GM23338 (cell line): ENCODE measurements around the gene MASP2. TPM values are rescaled to one million over a fixed set of nuclear protein-coding genes. Genes with fewer than 3 reads are reported as not detected.

Source experiments
- ATAC-seq: fragments of 200-7000 bp; cut with Tn5 transposase; 3 replicates; pipeline ENCODE4 v1.9.1; 2020
- DNase-seq: peaks from one replicate; pipeline ENCODE4 v3.0.0-alpha.2; 2015; ENCODE audit warnings: low spot score
- H2AFZ ChIP-seq: fragments of 200-600 bp; sonication (generic); 2 replicates; pipeline ENCODE4 v1.8.0; 2016; ENCODE audit warnings: antibody characterized with exemption, mild to moderate bottlenecking, moderate library complexity
- H3F3A ChIP-seq: fragments of 200-600 bp; sonication (generic); replicated peaks from 2 replicates; pipeline ENCODE4 v1.8.0; 2017; ENCODE audit warnings: antibody characterized with exemption, mixed run types, low read depth
- H3K27ac ChIP-seq: fragments of 200-600 bp; sonication (generic); 2 replicates; pipeline ENCODE4 v1.6.1; 2016; ENCODE audit warnings: low read depth
- H3K27me3 ChIP-seq: fragments of 200-600 bp; sonication (generic); 2 replicates; pipeline ENCODE4 v1.8.0; 2016; ENCODE audit warnings: mild to moderate bottlenecking, mixed run types, moderate library complexity; ENCODE audit not compliant: insufficient read depth
- H3K36me3 ChIP-seq: fragments of 200-600 bp; sonication (generic); 2 replicates; pipeline ENCODE4 v1.8.0; 2016; ENCODE audit warnings: mild to moderate bottlenecking; ENCODE audit not compliant: insufficient read depth
- H3K4me1 ChIP-seq: fragments of 200-600 bp; sonication (generic); 2 replicates; pipeline ENCODE4 v1.8.0; 2016; ENCODE audit warnings: mild to moderate bottlenecking, moderate library complexity; ENCODE audit not compliant: insufficient read depth
- H3K4me2 ChIP-seq: fragments of 200-600 bp; sonication (generic); 2 replicates; pipeline ENCODE4 v1.7.1; 2017; ENCODE audit warnings: mixed run types
- H3K4me3 ChIP-seq: fragments of 200-600 bp; sonication (generic); 2 replicates; pipeline ENCODE4 v1.6.1; 2016; ENCODE audit warnings: mixed run types
- H3K79me2 ChIP-seq: fragments of 200-600 bp; sonication (generic); replicated peaks from 2 replicates; pipeline ENCODE4 v1.8.0; 2017; ENCODE audit warnings: mild to moderate bottlenecking; ENCODE audit not compliant: insufficient read depth
- H3K9me2 ChIP-seq: fragments of 200-600 bp; sonication (generic); 2 replicates; pipeline ENCODE4 v1.8.0; 2017; ENCODE audit not compliant: insufficient read depth
- H4K20me1 ChIP-seq: fragments of 200-600 bp; sonication (generic); replicated peaks from 2 replicates; pipeline ENCODE4 v1.8.0; 2017; ENCODE audit warnings: mild to moderate bottlenecking; ENCODE audit not compliant: insufficient read depth
- H3K27ac Mint-ChIP-seq: 2 replicates; pipeline ENCODE4 v1.8.0; 2020; ENCODE audit warnings: inconsistent platforms, mild to moderate bottlenecking, moderate library complexity, mixed read lengths
- H3K27me3 Mint-ChIP-seq: 3 replicates; pipeline ENCODE4 v1.8.0; 2022; ENCODE audit warnings: low read depth, mild to moderate bottlenecking, moderate library complexity, mixed read lengths, inconsistent platforms; ENCODE audit not compliant: insufficient read depth, poor library complexity
- H3K36me3 Mint-ChIP-seq: 3 replicates; pipeline ENCODE4 v1.8.0; 2021; ENCODE audit warnings: low read depth, mild to moderate bottlenecking, inconsistent platforms, moderate library complexity, mixed read lengths
- H3K4me1 Mint-ChIP-seq: 3 replicates; pipeline ENCODE4 v1.8.0; 2020; ENCODE audit warnings: mild to moderate bottlenecking, inconsistent platforms, mixed read lengths
- H3K4me3 Mint-ChIP-seq: 3 replicates; pipeline ENCODE4 v1.8.0; 2021; ENCODE audit warnings: moderate library complexity, mild to moderate bottlenecking, inconsistent platforms, mixed read lengths
- H3K9me3 Mint-ChIP-seq: 3 replicates; pipeline ENCODE4 v1.8.0; 2020; ENCODE audit warnings: moderate library complexity, mild to moderate bottlenecking, inconsistent platforms, mixed read lengths
- CREB1 ChIP-seq: fragments of 250-450 bp; sonication (Bioruptor Pico); IDR thresholded peaks from 2 replicates; pipeline ENCODE4 v1.5.0; 2020; ENCODE audit warnings: low read depth, mild to moderate bottlenecking, moderate library complexity
- CTCF ChIP-seq, 2 experiments: fragments of 200-600 bp in 1 of 2; sonication (generic) in 1 of 2; conservative IDR thresholded peaks; 2 replicates each; pipeline versions ENCODE4 v1.5.1 to v1.6.1; 2016 to 2017; ENCODE audit warnings: antibody characterized with exemption in 2 of 2, low read depth in 2 of 2, mild to moderate bottlenecking in 2 of 2, moderate library complexity in 1 of 2
- ETS1 ChIP-seq: IDR thresholded peaks from 2 replicates; pipeline ENCODE4 v1.6.1; 2016; ENCODE audit warnings: antibody characterized with exemption
- EZH2 ChIP-seq: fragments of 200-600 bp; sonication (generic); IDR thresholded peaks from one replicate; pipeline ENCODE4 v1.8.0; 2017; ENCODE audit warnings: antibody characterized with exemption, mild to moderate bottlenecking, low read depth; ENCODE audit not compliant: unreplicated experiment
- EZH2phosphoT487 ChIP-seq: fragments of 200-600 bp; sonication (generic); IDR thresholded peaks from one replicate; pipeline ENCODE4 v1.8.1; 2018; ENCODE audit warnings: antibody characterized with exemption; ENCODE audit not compliant: unreplicated experiment
- JUNB ChIP-seq: IDR thresholded peaks from one replicate; pipeline ENCODE4 v1.6.1; 2016; ENCODE audit warnings: antibody characterized with exemption; ENCODE audit not compliant: unreplicated experiment
- NANOG ChIP-seq: IDR thresholded peaks from 2 replicates; pipeline ENCODE4 v1.6.1; 2016; ENCODE audit warnings: antibody characterized with exemption, borderline replicate concordance
- POLR2AphosphoS5 ChIP-seq: IDR thresholded peaks from 2 replicates; pipeline ENCODE4 v1.6.1; 2016; ENCODE audit warnings: antibody characterized with exemption, low read depth
- REST ChIP-seq: IDR thresholded peaks from one replicate; pipeline ENCODE4 v1.6.1; 2018; ENCODE audit warnings: antibody characterized with exemption; ENCODE audit not compliant: unreplicated experiment
- STAT1 ChIP-seq: IDR thresholded peaks from one replicate; pipeline ENCODE4 v1.6.1; 2016; ENCODE audit warnings: antibody characterized with exemption; ENCODE audit not compliant: unreplicated experiment
- ZNF114 ChIP-seq: fragments of 250-450 bp; sonication (Bioruptor Pico); IDR thresholded peaks from 2 replicates; pipeline ENCODE4 v1.5.0; 2020; ENCODE audit warnings: mild to moderate bottlenecking, moderate library complexity
- ZNF331 ChIP-seq: fragments of 250-450 bp; sonication (Bioruptor Pico); IDR thresholded peaks from 2 replicates; pipeline ENCODE4 v1.5.0; 2020; ENCODE audit warnings: low read depth, mild to moderate bottlenecking, moderate library complexity
- ZNF462 ChIP-seq: fragments of 250-450 bp; sonication (Bioruptor Pico); IDR thresholded peaks from 2 replicates; pipeline ENCODE4 v1.5.0; 2020; ENCODE audit warnings: mild to moderate bottlenecking, moderate library complexity
- polyA plus RNA-seq: library from polyadenylated mRNA; unstranded; fragments of >200 nt; fragmentation: Nextera tagmentation; extraction: Ambion mirVana; gene quantifications from 2 replicates; pipeline ENCODE4 v1.2.1, GENCODE V29; 2016
- total RNA-seq: library from RNA; depleted of rRNA; stranded (reverse); fragments of >200 nt; shearing (Covaris generic); gene quantifications from 2 replicates; pipeline ENCODE4 v1.2.3, GENCODE V29; 2014

MASP2 gene
- total and polyA plus RNA-seq, 2 experiments from 2014 or later = 0.71 to 1.5 TPM

DNA sequence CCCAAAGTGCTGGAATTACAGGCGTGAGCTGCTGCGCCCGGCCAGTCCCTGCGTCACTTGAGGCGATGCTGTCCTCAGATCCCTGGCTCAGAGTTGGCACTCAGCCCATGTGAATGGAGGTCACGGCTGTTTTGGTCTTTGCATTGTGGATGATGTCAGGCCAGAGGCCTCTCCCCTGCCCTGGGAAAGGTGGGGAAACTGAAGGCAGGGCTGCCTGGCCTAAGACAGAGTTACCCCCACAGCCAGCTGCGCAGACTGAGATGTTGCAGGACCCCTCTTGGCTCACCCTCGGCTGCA, 821 bp downstream of the MASP2 start:
- Mint-ChIP-seq H3K9me3 (no peaks in the 10 kb centered on the region), H3K27ac (no peak overlapping the region)
- no peak overlapping the region for H3K4me2 ChIP-seq

More for the DNA sequence above, 821 bp downstream of the MASP2 start:
- no peak for ATAC-seq
- H3K79me2 ChIP-seq = no peaks in the 10 kb centered on the region
- no peaks in the 10 kb centered on the region for H3K27me3 ChIP-seq
- peaks cover 5% of the 10 kb centered on the region for H3K4me1 ChIP-seq
- Mint-ChIP-seq H3K27me3 (peaks cover 8% of the 10 kb centered on the region), H3K4me1 (peaks cover 4% of the 10 kb centered on the region), H3K4me3 (no peak overlapping the region), H3K36me3 (no peaks in the 10 kb centered on the region)
- H2AFZ ChIP-seq = no peak overlapping the region
- H3K9me2 ChIP-seq = no peaks in the 10 kb centered on the region
- peaks cover 2% of the 10 kb centered on the region; the same call in 1 of the 2 replicates for H3F3A ChIP-seq
- DNase-seq = no peak
- no peaks in the 10 kb centered on the region for H3K36me3 ChIP-seq
- TF ChIP-seq ZNF114 (CRISPR knock-in tag) (no peak), ETS1 (no peak), ZNF462 (no peak), NANOG (no peak), CTCF (conservative IDR thresholded peaks at IDR 0.05; ENCODE audit: low read depth in 2 of 2) (no peak), ZNF331 (CRISPR knock-in tag) (no peak), POLR2AphosphoS5 (no peak), JUNB (no peak), EZH2 (no peak), REST (no peak), EZH2phosphoT487 (no peak), STAT1 (no peak), CREB1 (no peak)
- no peaks in the 10 kb centered on the region for H4K20me1 ChIP-seq
- H3K27ac ChIP-seq = no peak overlapping the region
- no peak overlapping the region for H3K4me3 ChIP-seq
